ENCODE data around the gene SLC51A.

DNA sequence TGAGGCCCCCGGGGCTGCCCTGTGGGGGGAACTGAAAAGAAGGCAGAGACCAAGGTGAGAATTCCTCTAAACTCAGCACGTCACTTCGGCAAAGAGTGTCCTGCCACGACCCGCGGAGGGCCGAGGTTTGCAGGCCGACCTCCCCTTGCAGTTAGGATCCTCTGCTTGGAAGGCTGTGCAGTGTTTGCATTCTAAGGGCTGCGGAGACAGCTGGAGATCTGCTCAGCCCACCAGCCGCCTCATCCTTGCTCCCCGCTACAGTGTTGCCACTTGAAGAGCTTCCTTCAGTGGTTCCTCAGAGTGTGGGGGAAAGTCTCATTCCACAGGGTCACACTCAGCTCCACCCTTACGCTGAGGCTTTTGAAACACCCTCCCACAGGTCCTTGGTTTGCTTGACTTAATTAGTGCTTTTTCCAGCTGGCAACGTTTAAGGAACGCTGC, 10.8 kb downstream of the SLC51A start:
- TF ChIP-seq, protein P1, sequence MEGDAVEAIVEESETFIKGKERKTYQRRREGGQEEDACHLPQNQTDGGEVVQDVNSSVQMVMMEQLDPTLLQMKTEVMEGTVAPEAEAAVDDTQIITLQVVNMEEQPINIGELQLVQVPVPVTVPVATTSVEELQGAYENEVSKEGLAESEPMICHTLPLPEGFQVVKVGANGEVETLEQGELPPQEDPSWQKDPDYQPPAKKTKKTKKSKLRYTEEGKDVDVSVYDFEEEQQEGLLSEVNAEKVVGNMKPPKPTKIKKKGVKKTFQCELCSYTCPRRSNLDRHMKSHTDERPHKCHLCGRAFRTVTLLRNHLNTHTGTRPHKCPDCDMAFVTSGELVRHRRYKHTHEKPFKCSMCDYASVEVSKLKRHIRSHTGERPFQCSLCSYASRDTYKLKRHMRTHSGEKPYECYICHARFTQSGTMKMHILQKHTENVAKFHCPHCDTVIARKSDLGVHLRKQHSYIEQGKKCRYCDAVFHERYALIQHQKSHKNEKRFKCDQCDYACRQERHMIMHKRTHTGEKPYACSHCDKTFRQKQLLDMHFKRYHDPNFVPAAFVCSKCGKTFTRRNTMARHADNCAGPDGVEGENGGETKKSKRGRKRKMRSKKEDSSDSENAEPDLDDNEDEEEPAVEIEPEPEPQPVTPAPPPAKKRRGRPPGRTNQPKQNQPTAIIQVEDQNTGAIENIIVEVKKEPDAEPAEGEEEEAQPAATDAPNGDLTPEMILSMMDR (IDR thresholded peaks at IDR 0.05 in 4 of 5, conservative IDR thresholded peaks at IDR 0.05 in 1 of 5): no peak
- no peak for TF ChIP-seq POLR2A (IDR thresholded peaks at IDR 0.05)
